PFSK-1 (cell line): Measurements from ENCODE around the gene KIF19.

ENCODE experiments used
- FOXP2 ChIP-seq: optimal IDR thresholded peaks from 2 replicates; pipeline ENCODE3; 2011; ENCODE audit warnings: borderline replicate concordance, control low read depth, inconsistent platforms; ENCODE audit not compliant: insufficient read depth; ENCODE audit errors: extremely low read length, extremely low read depth
- POLR2AphosphoS5 ChIP-seq: IDR thresholded peaks from 2 replicates; pipeline ENCODE4 v1.6.1; 2012; ENCODE audit warnings: low read depth, mild to moderate bottlenecking, control low read depth, low read length, moderate library complexity
- SIN3A ChIP-seq: IDR thresholded peaks from 2 replicates; pipeline ENCODE4 v1.6.1; 2012; ENCODE audit warnings: mild to moderate bottlenecking, low read length, moderate library complexity, borderline replicate concordance; ENCODE audit not compliant: insufficient read depth
- TAF1 ChIP-seq: IDR thresholded peaks from 2 replicates; pipeline ENCODE4 v1.6.1; 2012; ENCODE audit warnings: low read length, control low read depth, borderline replicate concordance; ENCODE audit not compliant: insufficient read depth
- TF ChIP-seq, protein P1 (sequence below), 2 experiments: IDR thresholded peaks; 2 replicates each; pipeline versions ENCODE4 v1.6.1 to v1.8.0; 2011 to 2012; ENCODE audit warnings: low read depth in 2 of 2, low read length in 2 of 2, control low read depth in 1 of 2, inconsistent platforms in 1 of 2, mild to moderate bottlenecking in 1 of 2, moderate library complexity in 1 of 2; ENCODE audit not compliant: insufficient read depth in 1 of 2

DNA sequence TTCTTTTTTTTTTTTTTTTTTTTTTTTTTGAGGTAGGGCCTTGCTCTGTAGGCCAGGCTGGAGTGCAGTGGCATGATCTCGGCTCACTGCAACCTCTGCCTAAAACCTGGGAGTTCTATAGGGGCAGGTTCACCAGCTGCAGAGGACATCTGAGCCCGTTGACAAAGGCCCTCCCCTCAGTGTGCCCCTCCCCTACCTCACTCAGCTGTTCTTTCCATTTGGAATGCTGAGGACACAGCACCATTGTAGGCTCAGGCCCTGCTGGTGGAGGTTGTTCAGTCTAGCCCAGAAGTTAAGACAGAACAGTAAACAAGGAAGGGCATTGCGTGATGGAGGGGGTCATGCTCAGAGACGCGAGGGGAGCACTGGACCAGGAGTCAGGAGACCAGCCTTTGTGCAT lies 21.8 kb upstream of the KIF19 start:
- TF ChIP-seq TAF1 (no peak), FOXP2 (no peak), SIN3A (no peak), POLR2AphosphoS5 (no peak)
- TF ChIP-seq, protein P1, sequence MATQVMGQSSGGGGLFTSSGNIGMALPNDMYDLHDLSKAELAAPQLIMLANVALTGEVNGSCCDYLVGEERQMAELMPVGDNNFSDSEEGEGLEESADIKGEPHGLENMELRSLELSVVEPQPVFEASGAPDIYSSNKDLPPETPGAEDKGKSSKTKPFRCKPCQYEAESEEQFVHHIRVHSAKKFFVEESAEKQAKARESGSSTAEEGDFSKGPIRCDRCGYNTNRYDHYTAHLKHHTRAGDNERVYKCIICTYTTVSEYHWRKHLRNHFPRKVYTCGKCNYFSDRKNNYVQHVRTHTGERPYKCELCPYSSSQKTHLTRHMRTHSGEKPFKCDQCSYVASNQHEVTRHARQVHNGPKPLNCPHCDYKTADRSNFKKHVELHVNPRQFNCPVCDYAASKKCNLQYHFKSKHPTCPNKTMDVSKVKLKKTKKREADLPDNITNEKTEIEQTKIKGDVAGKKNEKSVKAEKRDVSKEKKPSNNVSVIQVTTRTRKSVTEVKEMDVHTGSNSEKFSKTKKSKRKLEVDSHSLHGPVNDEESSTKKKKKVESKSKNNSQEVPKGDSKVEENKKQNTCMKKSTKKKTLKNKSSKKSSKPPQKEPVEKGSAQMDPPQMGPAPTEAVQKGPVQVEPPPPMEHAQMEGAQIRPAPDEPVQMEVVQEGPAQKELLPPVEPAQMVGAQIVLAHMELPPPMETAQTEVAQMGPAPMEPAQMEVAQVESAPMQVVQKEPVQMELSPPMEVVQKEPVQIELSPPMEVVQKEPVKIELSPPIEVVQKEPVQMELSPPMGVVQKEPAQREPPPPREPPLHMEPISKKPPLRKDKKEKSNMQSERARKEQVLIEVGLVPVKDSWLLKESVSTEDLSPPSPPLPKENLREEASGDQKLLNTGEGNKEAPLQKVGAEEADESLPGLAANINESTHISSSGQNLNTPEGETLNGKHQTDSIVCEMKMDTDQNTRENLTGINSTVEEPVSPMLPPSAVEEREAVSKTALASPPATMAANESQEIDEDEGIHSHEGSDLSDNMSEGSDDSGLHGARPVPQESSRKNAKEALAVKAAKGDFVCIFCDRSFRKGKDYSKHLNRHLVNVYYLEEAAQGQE (IDR thresholded peaks at IDR 0.05; ENCODE audit: insufficient read depth in 1 of 2, low read depth in 2 of 2, low read length in 2 of 2) = no peak
